SKM-1 (cell line): Measurements from ENCODE around the gene RIPK4.
"Not testable (repeated sequence)": the region's sequence is repeated elsewhere in the genome, so short reads cannot be mapped to it uniquely, and the experiment has no call there.

Experiments used
- DNase-seq: peaks from one replicate; lab custom pipeline; 2025; ENCODE audit not compliant: unreplicated experiment; lab: John Stamatoyannopoulos, UW

Gene RIPK4

DNA sequence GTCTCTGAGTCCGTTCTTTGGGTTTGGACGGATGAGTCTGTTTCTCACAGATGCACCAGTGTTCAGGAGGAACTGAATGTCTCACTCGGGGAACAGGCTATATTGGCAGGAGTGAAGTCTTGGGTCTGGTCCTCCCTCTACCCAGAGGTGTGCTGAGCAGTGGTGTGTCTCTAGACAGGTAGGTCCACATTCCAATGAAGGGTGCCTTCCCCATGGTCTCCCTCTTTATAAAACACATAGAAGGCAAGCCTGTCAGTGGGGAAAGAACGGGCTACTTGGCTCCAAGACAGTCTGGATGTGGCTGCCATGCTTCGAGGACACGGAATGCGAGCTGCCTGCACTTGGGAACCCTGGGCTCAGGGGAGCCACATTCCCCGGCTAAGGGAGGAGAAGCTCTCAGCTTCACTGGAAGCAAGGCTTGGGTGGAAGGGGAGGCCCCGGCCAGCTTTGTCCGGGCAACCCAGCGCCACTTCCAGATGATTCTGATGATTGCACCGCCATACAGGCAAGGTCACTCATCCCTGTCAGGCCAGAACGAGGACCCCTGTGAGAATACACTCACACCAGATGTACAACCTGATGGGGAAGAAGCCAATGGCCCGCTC is 29.7 kb upstream of the RIPK4 start:
- no peak for DNase-seq

DNA sequence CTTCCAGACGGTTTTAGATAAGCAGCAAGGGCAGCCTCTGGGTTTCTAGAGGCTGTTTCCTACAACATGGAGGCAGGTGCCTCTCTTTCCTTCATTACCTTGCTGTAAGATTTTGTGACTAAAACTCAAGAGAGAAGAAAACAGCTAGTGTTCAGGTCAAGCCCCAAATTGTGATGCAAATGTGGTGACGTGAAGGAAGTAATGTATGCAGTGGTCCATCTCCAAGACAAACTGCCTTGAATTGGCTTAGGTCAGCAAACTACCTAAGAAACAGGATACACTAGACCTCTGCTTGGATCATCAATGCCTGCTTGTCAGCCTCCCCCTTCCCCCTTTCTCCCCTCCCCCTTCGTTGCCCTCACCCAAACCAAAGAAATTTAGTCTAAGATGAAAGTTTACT is 28.9 kb upstream of the RIPK4 start:
- DNase-seq: no peak

DNA sequence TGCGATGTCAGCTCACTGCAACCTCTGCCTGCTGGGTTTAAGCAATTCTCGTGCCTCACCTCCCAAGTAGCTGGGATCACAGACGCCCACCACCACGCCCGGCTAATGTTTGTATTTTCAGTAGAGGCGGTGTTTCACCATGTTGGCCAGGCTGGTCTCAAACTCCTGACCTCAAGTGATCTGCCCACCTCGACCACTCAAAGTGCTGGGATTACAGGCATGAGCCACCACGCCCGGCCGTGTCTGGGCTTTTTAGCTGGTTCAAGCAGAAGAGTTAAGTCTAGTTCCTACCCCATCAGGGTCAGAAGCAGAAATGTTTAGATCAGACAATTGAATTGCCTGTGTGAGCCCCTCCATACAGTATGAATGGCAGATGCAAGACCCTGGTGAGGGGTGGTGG is 27.7 kb upstream of the RIPK4 start:
- DNase-seq: no peak

- no peak for DNase-seq
These were observed 25.9 kb upstream of the RIPK4 start for GRCh38 chr21:41792711-41793110.

GRCh38 chr21:41786509-41786987 is 19.7 kb upstream of the RIPK4 start:
- no peak for DNase-seq

GRCh38 chr21:41785262-41785661 is 18.4 kb upstream of the RIPK4 start:
- DNase-seq: not testable (repeated sequence)

- DNase-seq: no peak
These were observed 17.7 kb upstream of the RIPK4 start for GRCh38 chr21:41784456-41785102.

DNA sequence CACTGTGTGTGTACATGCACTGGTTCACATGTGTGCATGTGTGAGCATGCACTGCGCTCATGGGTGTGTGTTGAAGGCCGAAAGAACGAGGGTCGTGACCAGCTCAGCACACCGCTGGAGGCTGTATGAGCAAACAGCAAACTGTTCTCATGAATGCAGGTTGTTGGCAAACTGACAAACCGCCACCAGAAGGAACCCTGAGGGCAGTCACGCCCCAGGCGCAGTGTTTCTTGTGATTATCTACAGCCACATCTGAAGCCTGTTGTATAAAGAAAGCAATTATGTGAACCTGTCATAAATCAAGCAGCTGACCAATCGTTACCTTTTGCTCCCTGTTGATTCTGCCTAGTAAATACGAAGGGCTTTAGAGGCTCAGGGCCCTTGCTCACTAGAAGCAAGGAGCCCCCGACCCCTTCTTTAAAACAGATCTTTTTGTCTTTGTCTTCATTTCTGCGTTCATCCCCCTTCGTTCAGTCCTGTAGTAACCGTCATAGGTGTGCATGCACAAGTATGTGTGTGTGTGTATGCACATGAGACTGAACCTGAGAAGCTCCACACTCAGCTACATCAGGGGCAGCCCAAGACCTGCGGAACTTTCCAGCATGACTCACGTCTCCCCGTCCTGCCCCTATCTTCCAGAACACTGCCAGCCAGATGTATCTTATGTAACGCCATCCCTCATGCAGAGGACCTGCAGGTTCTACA is 16.8 kb upstream of the RIPK4 start:
- no peak for DNase-seq

DNA sequence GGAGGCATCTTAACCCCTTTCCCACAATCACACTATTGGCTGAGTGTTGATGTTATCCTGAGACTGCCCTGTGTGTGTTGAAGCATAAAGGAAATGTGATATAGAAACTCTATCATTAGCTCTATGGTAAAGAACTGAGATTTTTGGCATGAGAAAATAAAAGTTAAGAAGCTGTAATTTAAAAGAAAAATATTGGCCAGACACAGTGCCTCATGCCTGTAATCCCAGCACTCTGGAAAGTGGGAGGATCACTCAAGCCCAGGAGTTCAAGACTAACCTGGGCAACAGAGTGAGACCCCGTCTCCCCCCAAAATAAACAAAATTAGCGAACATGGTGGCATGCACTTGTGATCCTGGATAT is 14.2 kb upstream of the RIPK4 start:
- DNase-seq: no peak

GRCh38 chr21:41780337-41781049 is 13.6 kb upstream of the RIPK4 start:
- no peak for DNase-seq

DNA sequence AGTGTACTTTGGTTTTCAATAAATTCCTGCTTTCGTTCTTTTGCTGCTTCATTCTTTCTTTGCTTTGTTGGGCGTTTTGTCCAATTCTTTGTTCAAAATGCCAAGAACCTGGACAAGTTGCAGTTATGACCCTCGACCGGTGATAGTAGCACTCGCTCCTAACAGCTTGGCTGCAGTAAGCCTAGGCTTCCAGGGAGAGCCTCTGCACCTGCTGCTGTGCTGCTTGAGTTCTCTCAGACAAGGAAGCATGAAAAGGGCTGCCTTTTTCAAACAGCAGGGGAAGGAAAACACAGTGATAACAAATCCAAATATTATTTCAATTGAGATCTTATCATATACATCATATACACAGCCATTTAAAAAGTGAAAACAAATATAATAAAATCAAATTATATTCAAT is 12.8 kb upstream of the RIPK4 start:
- no peak for DNase-seq

- no peak for DNase-seq
These were observed 12.2 kb upstream of the RIPK4 start for GRCh38 chr21:41778930-41779600.

DNA sequence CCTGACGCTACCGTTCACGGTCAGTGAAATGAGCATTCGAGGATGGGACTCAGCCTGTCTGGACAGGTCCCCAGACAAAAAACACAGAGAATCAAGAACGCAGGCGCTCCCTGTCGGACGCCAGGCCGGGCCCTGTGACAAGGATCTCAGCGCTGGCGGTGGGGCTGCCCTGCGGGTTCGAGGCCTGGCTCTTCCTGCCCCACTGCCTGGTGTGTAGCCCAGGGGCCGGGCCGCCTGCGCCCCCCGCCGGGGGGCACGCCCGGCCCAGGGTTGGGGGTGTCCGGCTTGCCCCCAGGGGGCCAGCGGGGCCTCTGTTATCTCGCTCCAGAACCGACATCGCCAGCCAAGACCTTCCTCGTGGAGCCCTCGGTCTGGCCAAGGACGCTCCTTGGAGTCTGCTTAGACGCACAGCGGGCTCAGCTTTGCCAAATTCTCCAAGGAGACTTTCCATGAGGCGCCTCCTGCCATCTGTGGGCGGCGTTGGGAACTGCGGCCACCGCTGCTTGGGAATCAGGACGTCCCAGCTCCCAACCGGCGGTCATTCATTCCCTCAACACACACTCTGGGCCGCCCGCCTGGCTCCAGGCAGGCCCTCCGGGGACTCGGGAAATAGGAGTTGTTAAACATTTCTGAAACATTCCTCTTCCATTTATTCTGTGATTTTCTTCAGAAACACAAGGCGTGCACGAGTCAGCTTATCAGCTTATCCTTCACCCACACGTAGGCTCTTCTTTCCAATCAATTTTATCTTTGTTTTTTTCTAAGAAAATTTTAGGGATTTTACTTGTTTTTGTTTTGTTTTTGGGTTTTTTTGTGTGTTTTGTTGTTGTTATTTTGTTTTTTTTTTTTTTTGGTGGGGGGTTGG is 11.3 kb upstream of the RIPK4 start:
- no peak for DNase-seq

DNA sequence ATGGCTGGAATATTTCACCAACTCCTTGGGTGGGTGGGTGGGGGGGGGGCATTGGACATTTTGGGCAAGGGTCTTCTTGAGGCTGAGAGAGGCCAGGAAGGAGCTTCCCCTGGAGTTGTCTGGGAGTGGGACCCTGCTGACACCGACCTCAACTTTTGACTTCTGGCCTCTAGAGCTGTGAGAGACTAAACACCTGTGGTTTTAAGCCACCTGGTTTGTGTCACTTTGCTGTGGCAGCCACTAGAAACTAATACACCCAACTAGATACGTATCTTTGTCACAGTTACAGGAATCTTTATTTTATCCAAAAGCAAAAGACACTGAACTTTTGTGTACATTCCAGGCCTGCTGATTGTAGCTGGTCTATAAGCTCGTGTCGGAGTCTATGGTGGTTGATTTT is 9.9 kb upstream of the RIPK4 start:
- DNase-seq: no peak

- no peak for DNase-seq
These were observed 8.3 kb upstream of the RIPK4 start for GRCh38 chr21:41775149-41775472.

- no peak for DNase-seq
These were observed 7.8 kb upstream of the RIPK4 start for GRCh38 chr21:41774467-41775148.

- DNase-seq: no peak
These were observed 5.7 kb upstream of the RIPK4 start for GRCh38 chr21:41772351-41773080.

GRCh38 chr21:41771625-41771945 is 4.7 kb upstream of the RIPK4 start:
- DNase-seq: no peak

GRCh38 chr21:41770901-41771624 is 4.2 kb upstream of the RIPK4 start:
- DNase-seq: no peak
